Stomach (tissue), 9 donors: ENCODE results near the gene DOLK. TPM values are rescaled to one million over a fixed set of nuclear protein-coding genes. Genes with fewer than 3 reads are reported as not detected.

Source experiments
- DNase-seq, 2 donors: peaks; one replicate each; pipeline versions ENCODE4 v3.0.0 to v3.0.0-alpha.2; 2013 to 2019
- H3K27ac ChIP-seq, 5 donors: fragments of 200-600 bp in 4 of 5; sonication (generic) in 4 of 5; one replicate each; pipeline ENCODE4 v1.5.1; 2013 to 2019; ENCODE audit warnings: mild to moderate bottlenecking in 1 of 5, moderate library complexity in 1 of 5
- H3K27me3 ChIP-seq, 3 donors: fragments of 200-600 bp; sonication (generic); one replicate each; pipeline ENCODE4 v1.5.1; 2017 to 2019; ENCODE audit warnings: mixed run types in 1 of 3
- H3K36me3 ChIP-seq, 4 donors: fragments of 200-600 bp; sonication (generic); 1 replicate in 3 of 4; 2 replicates in 1 of 4; pipeline ENCODE4 v1.5.1; 2016 to 2019
- H3K4me1 ChIP-seq, 4 donors: fragments of 200-600 bp; sonication (generic); one replicate each; pipeline ENCODE4 v1.5.1; 2016 to 2019
- H3K4me3 ChIP-seq, 4 donors: fragments of 200-600 bp; sonication (generic) in 3 of 4; one replicate each; pipeline ENCODE4 v1.5.1; 2016 to 2019; ENCODE audit warnings: mild to moderate bottlenecking in 1 of 4
- H3K9me3 ChIP-seq, 4 donors: fragments of 200-600 bp; sonication (generic); one replicate each; pipeline ENCODE4 v1.5.1; 2016 to 2019
- EP300 ChIP-seq: sonication (generic); formaldehyde crosslinking; IDR thresholded peaks from one replicate; pipeline ENCODE4 v1.6.1; 2017; ENCODE audit warnings: antibody characterized with exemption
- POLR2A ChIP-seq, 4 donors: fragments of 450-650 bp; IDR thresholded peaks; one replicate each; pipeline ENCODE4 v1.6.1; 2016; ENCODE audit warnings: antibody characterized with exemption in 4 of 4, control low read depth in 2 of 4, mild to moderate bottlenecking in 1 of 4, moderate library complexity in 1 of 4
- POLR2AphosphoS5 ChIP-seq, 3 donors: sonication (generic); formaldehyde crosslinking; IDR thresholded peaks; one replicate each; pipeline ENCODE4 v1.6.1; 2016; ENCODE audit warnings: antibody characterized with exemption in 3 of 3
- WGBS, 5 donors: extraction: QIAGEN DNeasy Blood & Tissue Kit in 3 of 5; methylation state at CpG; one replicate each; pipeline versions ENCODE4 v1.1.5 to v1.1.7; 2013 to 2018; 5-methylcytosine and 5-hydroxymethylcytosine counted together
- intact Hi-C: fragments of 100-400 bp; cut with DNase I; formaldehyde crosslinking; loops from one replicate; pipeline ENCODE4 v1.15.1; 2023; ENCODE audit warnings: low total_unique reads
- polyA plus RNA-seq, 3 donors: library from polyadenylated mRNA; stranded (reverse); fragments of 200-250 nt; gene quantifications; one replicate each; pipeline ENCODE4 v1.2.3, GENCODE V29; 2013
- total RNA-seq, 5 donors: library from RNA; depleted of rRNA; stranded (reverse); fragments of >200 nt; gene quantifications; one replicate each; pipeline versions ENCODE4 v1.1.0 to v1.2.3, GENCODE V29; 2014 to 2016
- TF ChIP-seq, protein P1 (sequence below), 7 experiments: fragments of 450-650 bp in 4 of 7; fragments of 200-600 bp in 3 of 7; sonication (generic) in 3 of 7; IDR thresholded peaks; one replicate each; pipeline ENCODE4 v1.5.1; 2016 to 2019; ENCODE audit warnings: antibody characterized with exemption in 7 of 7, control low read depth in 2 of 7, mild to moderate bottlenecking in 1 of 7
- donor health status: healthy with polysubstance abuse.
- donor health status: Bipolar disorder and iron deficiency.
- donor health status: healthy.

The DOLK gene
- total and polyA plus RNA-seq, 8 donors: 0.58 to 17.1 (median 7.2) TPM

DNA sequence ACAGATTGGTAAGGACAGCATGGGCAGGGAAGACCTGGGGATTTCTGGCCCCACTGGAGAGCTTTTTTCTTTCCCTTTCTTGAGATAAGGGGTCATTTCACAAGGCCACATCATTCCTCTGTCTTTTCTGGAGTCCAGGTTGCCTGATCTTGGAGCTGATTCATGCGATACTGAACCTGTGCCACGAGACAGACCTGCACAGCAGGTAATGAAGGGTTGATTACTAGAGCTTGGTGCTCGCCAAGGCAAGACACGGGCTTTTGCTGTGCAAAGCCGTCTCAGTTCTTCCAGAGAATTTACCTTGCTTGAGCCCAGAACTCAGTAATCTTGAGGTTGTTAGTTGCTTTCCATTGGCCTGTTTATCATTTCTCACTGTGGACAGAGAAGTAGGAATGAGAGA is 39.3 kb upstream of the DOLK start:
- TF ChIP-seq POLR2A (IDR thresholded peaks at IDR 0.05) (no peak), EP300 (no peak), POLR2AphosphoS5 (IDR thresholded peaks at IDR 0.05) (no peak)
- TF ChIP-seq, protein P1, sequence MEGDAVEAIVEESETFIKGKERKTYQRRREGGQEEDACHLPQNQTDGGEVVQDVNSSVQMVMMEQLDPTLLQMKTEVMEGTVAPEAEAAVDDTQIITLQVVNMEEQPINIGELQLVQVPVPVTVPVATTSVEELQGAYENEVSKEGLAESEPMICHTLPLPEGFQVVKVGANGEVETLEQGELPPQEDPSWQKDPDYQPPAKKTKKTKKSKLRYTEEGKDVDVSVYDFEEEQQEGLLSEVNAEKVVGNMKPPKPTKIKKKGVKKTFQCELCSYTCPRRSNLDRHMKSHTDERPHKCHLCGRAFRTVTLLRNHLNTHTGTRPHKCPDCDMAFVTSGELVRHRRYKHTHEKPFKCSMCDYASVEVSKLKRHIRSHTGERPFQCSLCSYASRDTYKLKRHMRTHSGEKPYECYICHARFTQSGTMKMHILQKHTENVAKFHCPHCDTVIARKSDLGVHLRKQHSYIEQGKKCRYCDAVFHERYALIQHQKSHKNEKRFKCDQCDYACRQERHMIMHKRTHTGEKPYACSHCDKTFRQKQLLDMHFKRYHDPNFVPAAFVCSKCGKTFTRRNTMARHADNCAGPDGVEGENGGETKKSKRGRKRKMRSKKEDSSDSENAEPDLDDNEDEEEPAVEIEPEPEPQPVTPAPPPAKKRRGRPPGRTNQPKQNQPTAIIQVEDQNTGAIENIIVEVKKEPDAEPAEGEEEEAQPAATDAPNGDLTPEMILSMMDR (IDR thresholded peaks at IDR 0.05): no peak
- WGBS, 5 donors: 66 to 87% (median 82%) methylated on average over 5 of the region's 5 CpGs
- Histone ChIP-seq H3K9me3 (no peaks in the 10 kb centered on the region), H3K4me3 (no peak overlapping the region), H3K36me3 (peaks cover 55 to 99% (median 98%) of the 10 kb centered on the region in 4 donors), H3K27ac (no peak overlapping the region), H3K27me3 (no peaks in the 10 kb centered on the region), H3K4me1 (peaks cover 0 to 12% (median 0%) of the 10 kb centered on the region in 4 donors)
- intact Hi-C loops: no loop called here
- DNase-seq: no peak

DNA sequence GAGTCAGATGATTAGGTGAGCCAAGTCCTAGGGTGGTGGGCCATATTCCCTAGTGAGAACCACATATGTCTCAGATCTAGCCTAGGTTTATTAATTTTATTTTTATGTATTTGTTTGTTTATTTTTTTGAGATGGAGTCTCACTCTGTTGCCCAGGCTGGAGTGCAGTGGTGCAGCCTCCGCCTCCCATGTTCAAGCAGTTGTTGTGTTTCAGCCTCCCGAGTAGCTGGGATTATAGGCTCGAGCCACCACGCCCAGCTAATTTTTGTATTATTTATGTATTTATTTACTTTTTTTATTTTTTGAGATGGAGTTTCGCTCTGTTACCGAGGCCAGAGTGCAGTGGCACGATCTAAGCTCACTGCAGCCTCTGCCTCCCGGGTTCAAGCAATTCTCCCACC is 36.1 kb upstream of the DOLK start:
- peaks cover 0 to 6% (median 0%) of the 10 kb centered on the region in 4 donors for H3K4me1 ChIP-seq
- H3K27me3 ChIP-seq: no peaks in the 10 kb centered on the region
- TF ChIP-seq POLR2AphosphoS5 (IDR thresholded peaks at IDR 0.05): no peak
- TF ChIP-seq, protein P1 (IDR thresholded peaks at IDR 0.05): no peak
- no peak for TF ChIP-seq EP300
- no peak for TF ChIP-seq POLR2A (IDR thresholded peaks at IDR 0.05)
- intact Hi-C loops: no loop called here
- no peak for DNase-seq
- 96 to 97% (median 97%) methylated on average over 8 of the region's 8 CpGs for WGBS, 5 donors
- no peaks in the 10 kb centered on the region for H3K9me3 ChIP-seq
- H3K36me3 ChIP-seq: peaks cover 79 to 100% (median 99%) of the 10 kb centered on the region in 4 donors
- H3K27ac ChIP-seq: no peak overlapping the region
- H3K4me3 ChIP-seq: no peak overlapping the region

GRCh38 chr9:128979111-128979510 is 31.7 kb upstream of the DOLK start:
- Histone ChIP-seq H3K36me3 (peaks cover 69 to 98% (median 96%) of the 10 kb centered on the region in 4 donors), H3K4me3 (no peak overlapping the region), H3K27ac (no peak overlapping the region), H3K4me1 (no peaks in the 10 kb centered on the region), H3K27me3 (no peaks in the 10 kb centered on the region), H3K9me3 (no peaks in the 10 kb centered on the region)
- no peak for DNase-seq
- TF ChIP-seq POLR2A (IDR thresholded peaks at IDR 0.05) (no peak), POLR2AphosphoS5 (IDR thresholded peaks at IDR 0.05) (no peak), EP300 (no peak)
- TF ChIP-seq, protein P1 (IDR thresholded peaks at IDR 0.05): no peak
- WGBS, 5 donors: 87 to 96% (median 92%) methylated on average over 3 of the region's 3 CpGs
- intact Hi-C loops: no loop called here

GRCh38 chr9:128972956-128973355 is 25.6 kb upstream of the DOLK start:
- H3K36me3 ChIP-seq: peaks cover 62 to 100% (median 99%) of the 10 kb centered on the region in 4 donors
- H3K4me3 ChIP-seq: no peak overlapping the region
- no peak overlapping the region for H3K27ac ChIP-seq
- TF ChIP-seq POLR2AphosphoS5 (IDR thresholded peaks at IDR 0.05) (no peak), POLR2A (IDR thresholded peaks at IDR 0.05) (no peak), EP300 (no peak)
- TF ChIP-seq, protein P1 (IDR thresholded peaks at IDR 0.05): no peak
- intact Hi-C loops: no loop called here
- H3K4me1 ChIP-seq: no peaks in the 10 kb centered on the region
- 72 to 85% (median 75%) methylated on average over 4 of the region's 4 CpGs for WGBS, 5 donors
- no peaks in the 10 kb centered on the region for H3K9me3 ChIP-seq
- no peaks in the 10 kb centered on the region for H3K27me3 ChIP-seq
- peak in 1 of 2 donors; percentile 3 for DNase-seq
